Loucy (cell line): Measurements from ENCODE around the gene KY.
"Not testable (repeated sequence)": the region's sequence is repeated elsewhere in the genome, so short reads cannot be mapped to it uniquely, and the experiment has no call there.

Experiments used
- H2AFZ ChIP-seq: fragments of 200-600 bp; sonication (generic); 2 replicates; pipeline ENCODE4 v1.6.0; 2016; ENCODE audit warnings: antibody characterized with exemption, mild to moderate bottlenecking, low read length, moderate library complexity
- H3F3A ChIP-seq: fragments of 200-600 bp; 2 replicates; pipeline ENCODE4 v1.6.0; 2016; ENCODE audit warnings: antibody characterized with exemption, low read depth, mild to moderate bottlenecking
- H3K27me3 ChIP-seq: fragments of 200-600 bp; sonication (generic); 2 replicates; pipeline ENCODE4 v1.6.1; 2014; ENCODE audit warnings: low read length, mild to moderate bottlenecking; ENCODE audit not compliant: insufficient read depth, poor library complexity, severe bottlenecking
- H3K36me3 ChIP-seq: fragments of 200-600 bp; sonication (generic); 2 replicates; pipeline ENCODE4 v1.6.1; 2016; ENCODE audit warnings: low read length; ENCODE audit not compliant: insufficient read depth
- H3K4me1 ChIP-seq: fragments of 200-600 bp; sonication (generic); 2 replicates; pipeline ENCODE4 v1.5.1; 2014; ENCODE audit warnings: low read length, mild to moderate bottlenecking; ENCODE audit not compliant: insufficient read depth, poor library complexity, severe bottlenecking
- H3K4me2 ChIP-seq: fragments of 200-600 bp; sonication (generic); 2 replicates; pipeline ENCODE4 v1.6.0; 2014; ENCODE audit warnings: antibody characterized with exemption, low read length, low read depth, mild to moderate bottlenecking; ENCODE audit not compliant: poor library complexity, severe bottlenecking
- H3K4me3 ChIP-seq: fragments of 200-600 bp; sonication (generic); 2 replicates; pipeline ENCODE4 v1.5.1; 2014; ENCODE audit warnings: low read length, mild to moderate bottlenecking, mixed read lengths; ENCODE audit not compliant: poor library complexity, severe bottlenecking
- H3K79me2 ChIP-seq: fragments of 200-600 bp; sonication (generic); 2 replicates; pipeline ENCODE4 v1.6.1; 2014; ENCODE audit warnings: low read length; ENCODE audit not compliant: insufficient read depth
- H3K9ac ChIP-seq: fragments of 200-600 bp; sonication (generic); 2 replicates; pipeline ENCODE4 v1.6.0; 2014; ENCODE audit warnings: mild to moderate bottlenecking, low read depth, low read length, moderate library complexity; ENCODE audit not compliant: poor library complexity, severe bottlenecking
- H3K9me2 ChIP-seq: fragments of 200-600 bp; sonication (generic); replicated peaks from 2 replicates; pipeline ENCODE4 v1.6.1; 2016; ENCODE audit warnings: low read depth, low read length, mixed read lengths
- H3K9me3 ChIP-seq: fragments of 200-600 bp; sonication (generic); 2 replicates; pipeline ENCODE4 v1.6.1; 2014; ENCODE audit warnings: mild to moderate bottlenecking, antibody characterized with exemption, low read length, low read depth; ENCODE audit not compliant: insufficient read depth
- H4K20me1 ChIP-seq: fragments of 200-600 bp; sonication (generic); 2 replicates; pipeline ENCODE4 v1.6.0; 2014; ENCODE audit warnings: antibody characterized with exemption, low read length, mild to moderate bottlenecking; ENCODE audit not compliant: insufficient read depth, poor library complexity, severe bottlenecking
- EZH2phosphoT487 ChIP-seq: fragments of 200-600 bp; IDR thresholded peaks from 2 replicates; pipeline ENCODE4 v1.6.1; 2018; ENCODE audit warnings: antibody characterized with exemption, mild to moderate bottlenecking, moderate library complexity, borderline replicate concordance
- TF ChIP-seq, protein P1 (sequence below): fragments of 200-600 bp; sonication (generic); conservative IDR thresholded peaks from 2 replicates; pipeline ENCODE4 v1.5.1; 2014; ENCODE audit warnings: mild to moderate bottlenecking, antibody characterized with exemption, low read length

The KY gene

DNA sequence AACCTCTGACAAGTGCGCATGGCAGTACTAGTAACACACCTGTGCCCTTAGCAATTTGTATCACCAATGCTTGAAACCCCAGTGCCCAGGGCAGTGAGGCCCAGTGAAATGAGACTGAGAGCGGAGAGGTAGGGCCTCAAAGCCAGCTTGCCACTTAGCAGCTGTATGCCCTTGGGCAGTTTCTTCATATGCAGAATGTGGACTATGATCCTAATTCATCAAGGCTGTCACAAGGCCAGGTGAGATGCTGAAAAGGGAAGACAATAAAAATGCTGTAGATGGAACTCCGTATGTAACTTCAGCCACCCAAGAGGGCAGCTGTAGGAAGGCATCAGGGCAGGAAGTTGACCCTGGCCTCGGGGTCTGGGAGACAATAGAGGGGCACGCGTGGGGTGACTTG is 74.4 kb downstream of the KY start:
- no peaks in the 10 kb centered on the region for H3F3A ChIP-seq
- H4K20me1 ChIP-seq = no peaks in the 10 kb centered on the region
- H3K9ac ChIP-seq = no peak overlapping the region
- no peaks in the 10 kb centered on the region for H3K9me3 ChIP-seq
- H3K4me2 ChIP-seq = no peak overlapping the region
- no peak overlapping the region for H3K4me3 ChIP-seq
- H3K4me1 ChIP-seq = no peaks in the 10 kb centered on the region
- no peaks in the 10 kb centered on the region for H3K27me3 ChIP-seq
- no peak overlapping the region for H2AFZ ChIP-seq
- no peaks in the 10 kb centered on the region for H3K9me2 ChIP-seq
- H3K79me2 ChIP-seq = no peaks in the 10 kb centered on the region
- TF ChIP-seq, protein P1, sequence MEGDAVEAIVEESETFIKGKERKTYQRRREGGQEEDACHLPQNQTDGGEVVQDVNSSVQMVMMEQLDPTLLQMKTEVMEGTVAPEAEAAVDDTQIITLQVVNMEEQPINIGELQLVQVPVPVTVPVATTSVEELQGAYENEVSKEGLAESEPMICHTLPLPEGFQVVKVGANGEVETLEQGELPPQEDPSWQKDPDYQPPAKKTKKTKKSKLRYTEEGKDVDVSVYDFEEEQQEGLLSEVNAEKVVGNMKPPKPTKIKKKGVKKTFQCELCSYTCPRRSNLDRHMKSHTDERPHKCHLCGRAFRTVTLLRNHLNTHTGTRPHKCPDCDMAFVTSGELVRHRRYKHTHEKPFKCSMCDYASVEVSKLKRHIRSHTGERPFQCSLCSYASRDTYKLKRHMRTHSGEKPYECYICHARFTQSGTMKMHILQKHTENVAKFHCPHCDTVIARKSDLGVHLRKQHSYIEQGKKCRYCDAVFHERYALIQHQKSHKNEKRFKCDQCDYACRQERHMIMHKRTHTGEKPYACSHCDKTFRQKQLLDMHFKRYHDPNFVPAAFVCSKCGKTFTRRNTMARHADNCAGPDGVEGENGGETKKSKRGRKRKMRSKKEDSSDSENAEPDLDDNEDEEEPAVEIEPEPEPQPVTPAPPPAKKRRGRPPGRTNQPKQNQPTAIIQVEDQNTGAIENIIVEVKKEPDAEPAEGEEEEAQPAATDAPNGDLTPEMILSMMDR = no peak
- no peak for TF ChIP-seq EZH2phosphoT487
- H3K36me3 ChIP-seq = no peaks in the 10 kb centered on the region

DNA sequence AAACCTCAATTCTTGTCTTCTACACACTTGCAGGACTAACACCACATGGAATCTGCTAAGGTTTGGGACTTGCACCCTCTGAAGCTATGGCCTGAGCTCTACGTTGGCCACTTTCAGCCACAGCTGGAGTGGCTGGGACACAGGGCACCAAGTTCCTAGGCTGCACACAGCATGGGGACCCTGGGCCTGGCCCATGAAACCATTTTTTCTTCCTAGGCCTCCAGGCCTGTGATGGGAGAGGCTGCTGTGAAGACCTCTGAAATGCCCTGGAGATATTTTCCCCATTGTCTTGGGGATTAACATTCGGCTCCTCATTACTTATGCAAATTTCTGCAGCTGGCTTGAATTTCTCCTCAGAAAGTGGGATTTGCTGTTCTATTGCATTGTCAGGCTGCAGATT is 80.9 kb downstream of the KY start:
- H3K4me2 ChIP-seq, H3K4me3 ChIP-seq, H3F3A ChIP-seq, H3K36me3 ChIP-seq, H3K4me1 ChIP-seq, H3K27me3 ChIP-seq, H4K20me1 ChIP-seq, H3K9ac ChIP-seq, H3K9me2 ChIP-seq, H2AFZ ChIP-seq, H3K79me2 ChIP-seq: not testable (repeated sequence)
- peaks cover 11% of the 10 kb centered on the region; the same call in 1 of the 2 replicates for H3K9me3 ChIP-seq

DNA sequence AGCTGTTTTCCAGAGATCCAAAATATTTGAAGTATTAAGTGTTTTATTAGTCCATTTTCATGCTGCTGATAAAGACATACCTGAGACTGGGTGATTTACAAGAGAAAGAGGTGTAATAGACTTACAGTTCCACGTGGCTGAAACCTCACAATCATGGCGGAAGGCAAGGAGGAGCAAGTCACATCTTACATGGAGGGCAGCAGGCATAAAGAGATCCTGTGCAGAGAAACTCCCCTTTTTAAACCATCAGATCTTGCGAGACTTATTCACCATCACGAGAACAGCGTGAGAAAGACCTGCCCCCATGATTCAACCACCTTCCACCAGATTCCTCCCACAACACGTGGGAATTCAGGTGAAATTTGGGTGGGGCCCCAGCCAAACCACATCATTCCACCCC is 82.0 kb downstream of the KY start:
- Histone ChIP-seq H3K4me3 (no peak overlapping the region), H2AFZ (no peak overlapping the region), H3K4me1 (no peaks in the 10 kb centered on the region), H3K79me2 (no peaks in the 10 kb centered on the region), H3K9ac (no peak overlapping the region), H3F3A (no peaks in the 10 kb centered on the region), H4K20me1 (no peaks in the 10 kb centered on the region), H3K9me2 (no peaks in the 10 kb centered on the region), H3K36me3 (no peaks in the 10 kb centered on the region; the same call in 1 of the 2 replicates), H3K9me3 (peaks cover 11% of the 10 kb centered on the region; the same call in 1 of the 2 replicates), H3K4me2 (no peak overlapping the region), H3K27me3 (no peaks in the 10 kb centered on the region)
- no peak for TF ChIP-seq EZH2phosphoT487
- TF ChIP-seq, protein P1 = no peak

DNA sequence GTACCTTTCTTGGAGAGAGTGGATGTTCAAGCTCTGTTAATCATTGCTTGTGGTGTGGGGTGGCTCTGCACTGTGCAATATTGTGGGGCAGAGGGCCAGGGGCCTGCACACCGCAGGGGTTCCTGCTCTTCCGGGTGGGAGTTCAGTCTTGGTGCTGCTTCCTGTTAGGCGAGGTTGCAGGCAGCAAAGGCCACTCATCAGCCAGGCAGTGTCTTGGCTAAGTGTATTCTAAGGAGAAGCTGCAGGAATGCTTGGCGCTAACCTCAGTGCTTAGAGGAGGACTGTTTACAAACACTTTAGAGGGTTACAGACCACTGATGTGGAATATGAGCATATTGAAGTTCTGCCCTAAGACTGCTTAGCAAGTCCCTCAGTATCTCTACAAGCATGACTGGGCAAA is 83.2 kb downstream of the KY start:
- Histone ChIP-seq H4K20me1 (no peaks in the 10 kb centered on the region), H3K9me2 (no peaks in the 10 kb centered on the region), H3K9me3 (peaks cover 11% of the 10 kb centered on the region; the same call in 1 of the 2 replicates), H3K4me3 (no peak overlapping the region), H3K4me1 (no peaks in the 10 kb centered on the region), H2AFZ (no peak overlapping the region), H3K79me2 (no peaks in the 10 kb centered on the region), H3K36me3 (peaks cover 4% of the 10 kb centered on the region; the same call in 1 of the 2 replicates), H3F3A (no peaks in the 10 kb centered on the region), H3K27me3 (no peaks in the 10 kb centered on the region), H3K9ac (no peak overlapping the region), H3K4me2 (no peak overlapping the region)
- TF ChIP-seq EZH2phosphoT487 = no peak
- TF ChIP-seq, protein P1 = no peak
